Activated CD8-positive, alpha-beta memory T cell treated with anti-CD3 and anti-CD28 coated beads for 36 hours (primary cell): ENCODE data around the gene SINHCAF. TPM values are rescaled to one million over a fixed set of nuclear protein-coding genes. Genes with fewer than 3 reads are reported as not detected.
"Not testable (repeated sequence)": the region's sequence is repeated elsewhere in the genome, so short reads cannot be mapped to it uniquely, and the experiment has no call there.

Experiments
- CTCF ChIA-PET: fragments of 350-600 bp; sonication (Branson Sonifier 250); formaldehyde crosslinking; loops from one replicate; lab custom pipeline; 2021; ENCODE audit warnings: antibody characterized with exemption; lab: Charles Lee
- POLR2A ChIA-PET: fragments of 350-600 bp; sonication (Branson Sonifier 250); formaldehyde crosslinking; loops from one replicate; lab custom pipeline; 2021; ENCODE audit warnings: antibody characterized with exemption; lab: Charles Lee
- total RNA-seq, 2 experiments: library from RNA; stranded (reverse); gene quantifications; one replicate each; pipeline ENCODE4 v1.2.3, GENCODE V29; 2021

SINHCAF gene, protein sequence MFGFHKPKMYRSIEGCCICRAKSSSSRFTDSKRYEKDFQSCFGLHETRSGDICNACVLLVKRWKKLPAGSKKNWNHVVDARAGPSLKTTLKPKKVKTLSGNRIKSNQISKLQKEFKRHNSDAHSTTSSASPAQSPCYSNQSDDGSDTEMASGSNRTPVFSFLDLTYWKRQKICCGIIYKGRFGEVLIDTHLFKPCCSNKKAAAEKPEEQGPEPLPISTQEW
- 100 to 1,000 TPM; 172 to 181 TPM for total RNA-seq

DNA sequence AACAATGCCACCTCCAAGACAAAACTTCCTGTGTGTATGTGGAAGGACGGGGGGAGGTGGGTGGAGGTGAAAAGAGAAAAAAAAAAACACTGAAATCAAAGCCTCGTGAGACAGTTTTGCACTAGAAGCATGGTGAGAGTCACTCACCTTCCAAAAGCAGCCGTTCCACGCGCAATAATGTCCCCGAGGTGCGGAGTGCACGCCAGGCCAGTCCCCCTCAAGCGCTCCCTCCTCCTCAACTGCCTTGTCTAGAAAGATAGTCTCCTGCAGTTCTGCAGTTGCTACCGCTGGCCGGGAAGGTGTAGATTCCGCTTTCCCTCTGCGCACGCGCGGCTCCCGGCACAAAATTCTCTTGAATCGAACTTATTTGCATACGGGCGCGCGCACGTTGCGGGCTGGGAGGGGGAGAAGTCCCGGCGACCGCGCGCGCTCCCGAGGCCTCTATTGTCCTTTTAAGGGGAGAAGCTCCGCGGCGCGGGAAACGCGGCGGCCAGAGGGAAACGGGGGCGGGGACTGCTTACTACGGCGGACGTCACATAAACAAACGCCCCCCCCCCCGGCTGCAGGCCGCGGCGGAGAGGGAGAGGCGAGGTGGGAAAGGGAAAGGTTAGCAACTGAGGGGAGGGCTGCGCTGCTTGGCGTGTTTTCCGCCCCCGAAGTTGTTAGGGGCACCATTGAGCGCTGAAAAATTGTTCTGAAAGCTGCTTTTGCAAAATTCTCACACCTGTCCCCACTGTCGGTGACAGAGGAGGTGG is at the start of gene SINHCAF:
TSS of gene SINHCAF (minus strand) at position 274 of the 755 bp plus-strand sequence. CDS start 27,946 bp downstream, outside the sequence.
- CTCF ChIA-PET, result interaction anchor here (0.9 kb wide), 2 partner anchors 16 to 1431 kb away, joined by 3 to 5 read pairs; no protein-coding TSS in a partner anchor

DNA sequence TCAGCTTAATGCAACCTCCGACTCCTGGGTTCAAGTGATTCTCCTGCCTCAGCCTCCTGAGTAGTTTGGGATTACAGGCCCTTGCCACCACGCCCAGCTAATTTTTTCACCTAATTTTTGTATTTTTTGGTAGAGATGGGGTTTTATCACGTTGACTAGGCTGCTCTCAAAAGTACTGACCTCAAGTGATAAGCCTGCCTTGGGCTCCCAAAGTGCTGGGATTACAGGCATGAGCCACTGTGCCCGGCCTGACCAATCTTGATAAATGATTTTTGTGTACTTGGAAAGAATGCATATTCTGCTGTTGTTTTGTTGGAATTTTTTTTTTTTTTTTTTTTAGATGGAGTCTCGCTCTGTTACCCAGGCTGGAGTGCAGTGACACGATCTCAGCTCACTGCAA is 49.5 kb upstream of the SINHCAF start:
- POLR2A ChIA-PET, result not testable (repeated sequence)

More for the DNA sequence above, at the start of gene SINHCAF:
- POLR2A ChIA-PET, result interaction anchor here (0.7 to 2.4 kb wide), 3 partner anchors 9 to 333 kb away, joined by 4 to 10 read pairs (median 6); partner anchors contain the start of gene ETFBKMT

DNA sequence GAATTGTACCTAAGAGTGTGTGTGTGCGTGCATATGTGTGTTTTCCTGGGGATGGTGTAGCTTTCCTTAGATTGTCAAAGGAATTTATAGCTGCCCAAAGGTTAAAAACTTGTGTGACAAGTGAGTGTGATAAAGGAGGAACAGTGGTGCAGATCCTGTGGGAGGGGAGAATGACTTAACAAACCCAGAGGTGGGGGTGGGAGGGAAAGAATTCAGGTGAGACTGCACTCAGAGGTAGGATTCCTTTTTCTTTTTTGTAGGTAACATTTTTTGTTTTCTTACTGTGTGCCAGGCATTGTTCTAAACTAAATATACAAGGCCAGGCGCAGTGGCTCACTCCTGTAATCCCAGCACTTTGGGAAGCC is 45.3 kb upstream of the SINHCAF start:
- CTCF ChIA-PET, result no interaction called here
- POLR2A ChIA-PET, result no interaction called here

More for the DNA sequence above, 49.5 kb upstream of the SINHCAF start:
- CTCF ChIA-PET, result not testable (repeated sequence)

DNA sequence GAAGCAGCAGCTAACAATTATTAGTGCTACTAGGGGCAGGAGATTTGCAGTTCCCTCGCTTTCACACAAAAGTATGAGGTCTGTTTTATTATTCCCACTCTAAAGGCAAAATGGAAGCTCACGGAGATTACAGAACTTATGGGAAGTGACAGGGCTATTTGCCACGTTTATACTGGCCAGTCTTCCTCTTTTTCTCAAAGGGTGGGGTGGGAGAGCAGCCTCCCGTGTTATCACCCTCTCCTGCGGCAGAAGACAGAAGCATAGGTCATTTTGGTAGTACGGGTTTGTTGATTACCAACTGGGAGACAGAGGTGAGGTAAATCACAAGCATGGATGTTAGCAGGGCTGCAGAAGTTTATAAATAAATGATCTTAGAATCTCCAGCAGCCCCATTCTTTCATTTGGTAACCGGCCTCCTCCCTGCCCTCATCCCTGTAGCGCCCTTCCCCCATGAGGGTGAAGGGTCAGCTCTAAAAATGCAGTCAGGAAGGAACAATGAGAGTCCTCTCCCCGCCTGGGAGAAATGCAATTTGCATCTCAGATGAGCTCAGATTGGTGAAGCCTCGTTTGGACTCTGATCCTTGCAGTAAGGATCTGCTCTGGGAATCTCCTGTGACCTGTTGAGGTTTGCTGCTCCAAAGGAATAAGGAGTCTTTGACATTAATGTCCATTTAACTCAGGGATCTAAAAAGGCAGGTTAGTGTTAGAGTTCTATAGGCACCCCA is 44.7 kb upstream of the SINHCAF start:
- POLR2A ChIA-PET, result no interaction called here
- CTCF ChIA-PET, result no interaction called here

DNA sequence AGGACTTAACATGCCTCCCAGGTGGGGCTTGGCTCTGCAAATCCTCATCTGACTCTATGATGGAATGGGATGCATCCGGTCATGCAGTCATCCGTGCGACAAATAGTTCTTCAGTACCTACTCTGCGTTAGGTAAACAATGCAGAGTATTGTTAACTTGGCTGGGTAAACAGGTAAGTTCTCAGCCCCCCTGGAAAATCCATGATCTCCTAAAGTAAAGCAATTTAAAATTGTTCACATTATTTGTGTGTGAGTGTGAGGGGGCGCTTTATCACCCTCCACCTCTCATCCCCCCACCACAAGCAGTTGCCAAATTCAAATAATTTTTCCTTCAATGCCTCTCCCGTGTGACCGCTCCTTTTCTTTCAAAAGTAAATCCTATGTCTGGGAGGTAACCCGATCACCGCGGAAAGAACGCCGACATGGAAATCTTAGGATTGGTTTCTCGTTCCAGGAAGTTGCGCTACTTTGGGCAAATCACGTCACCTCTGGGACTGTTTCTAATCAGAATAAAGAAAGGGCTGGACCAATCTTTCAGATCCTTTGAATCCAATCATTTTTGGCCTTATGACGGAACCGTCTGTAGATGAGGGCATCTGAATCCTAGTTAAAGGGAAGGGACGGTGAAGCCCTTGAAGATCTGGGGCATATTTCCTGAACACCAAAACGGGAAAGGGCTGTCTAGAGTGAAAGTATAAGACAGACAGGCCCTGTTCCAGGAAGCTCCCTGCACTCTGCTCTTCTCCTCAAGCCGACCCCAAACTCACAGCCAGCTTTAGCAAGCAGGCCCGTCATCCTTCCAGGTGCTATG is 44.0 kb upstream of the SINHCAF start:
- CTCF ChIA-PET, result no interaction called here
- POLR2A ChIA-PET, result no interaction called here

DNA sequence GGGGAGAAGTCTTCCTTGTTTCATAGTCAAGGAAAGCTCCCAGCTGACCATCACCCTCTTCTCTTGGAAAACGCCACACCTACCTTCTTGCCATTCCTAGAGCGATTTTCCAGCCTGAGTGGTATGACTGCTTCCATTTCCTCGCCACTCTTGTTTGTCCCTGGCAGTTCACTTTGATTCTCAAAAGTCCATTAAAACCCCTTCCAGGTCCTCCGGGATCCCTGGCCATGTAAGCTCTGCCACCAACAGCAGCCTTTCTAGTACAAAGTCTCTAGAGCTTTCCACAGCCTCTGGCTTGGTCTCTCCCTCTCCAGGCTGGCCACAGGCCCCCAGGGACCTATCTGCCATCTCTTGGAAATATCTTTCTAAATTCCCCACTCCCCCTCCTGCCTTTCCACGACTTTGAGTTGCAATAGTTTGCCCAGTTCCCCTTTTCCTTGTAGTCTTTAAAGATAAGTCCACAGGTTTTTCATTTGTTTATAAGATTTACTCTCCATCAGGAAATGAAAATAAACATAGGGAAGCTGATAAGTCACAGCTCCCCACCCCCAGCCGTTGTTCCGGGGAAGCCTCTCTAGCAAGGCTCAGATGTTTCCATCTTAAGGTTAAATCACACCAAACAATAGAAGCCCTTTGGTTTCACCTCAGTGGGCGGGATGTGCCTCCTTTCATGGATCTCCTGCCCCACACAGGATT is 42.9 kb upstream of the SINHCAF start:
- ChIA-PET CTCF (interaction anchor here (0.7 kb wide), 1 partner anchor 732 kb away, joined by 3 read pairs; no protein-coding TSS in a partner anchor), POLR2A (no interaction called here)

DNA sequence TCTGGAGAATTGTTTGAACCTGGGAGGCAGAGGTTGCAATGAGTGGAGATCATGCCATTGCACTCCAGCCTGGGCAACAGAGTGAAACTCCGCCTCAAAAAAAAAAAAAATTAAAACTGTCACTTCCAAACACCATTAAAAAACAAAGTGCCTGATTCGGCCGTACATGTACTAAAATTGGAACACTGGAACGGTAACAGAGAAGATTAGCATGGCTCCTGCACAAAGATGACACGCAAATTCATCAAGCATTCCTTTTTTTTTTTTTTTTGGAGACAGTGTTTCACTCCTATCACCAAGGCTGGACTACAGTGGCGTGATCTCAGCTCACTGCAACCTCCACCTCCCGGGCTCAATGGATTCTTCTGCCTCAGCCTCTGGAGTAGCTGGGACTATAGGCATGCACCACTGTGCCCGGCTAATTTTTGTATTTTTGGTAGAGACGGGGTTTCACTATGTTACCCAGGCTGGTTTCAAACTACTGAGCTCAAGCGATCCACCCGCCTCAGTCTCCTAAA is 40.2 kb upstream of the SINHCAF start:
- ChIA-PET CTCF (no interaction called here), POLR2A (no interaction called here)

DNA sequence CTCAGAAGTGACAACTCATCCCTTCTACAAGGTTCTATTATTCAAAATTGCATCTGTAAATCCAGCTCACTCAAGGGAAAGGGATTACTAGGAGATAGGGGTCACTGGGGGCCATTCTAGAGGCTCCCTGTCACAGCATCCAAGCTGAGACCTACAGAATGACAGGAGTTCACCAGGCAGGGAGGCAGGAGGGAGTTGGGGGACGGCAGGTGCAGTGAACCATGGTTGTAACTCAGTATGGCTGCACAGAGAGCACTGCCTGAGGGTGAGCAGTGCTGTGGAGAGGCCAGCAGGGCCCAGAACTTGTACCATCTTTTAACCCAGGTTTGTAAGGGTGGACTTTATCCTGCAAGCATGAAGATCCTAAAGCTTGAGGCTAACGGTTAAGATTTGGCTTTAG is 37.9 kb upstream of the SINHCAF start:
- ChIA-PET POLR2A (no interaction called here), CTCF (no interaction called here)

DNA sequence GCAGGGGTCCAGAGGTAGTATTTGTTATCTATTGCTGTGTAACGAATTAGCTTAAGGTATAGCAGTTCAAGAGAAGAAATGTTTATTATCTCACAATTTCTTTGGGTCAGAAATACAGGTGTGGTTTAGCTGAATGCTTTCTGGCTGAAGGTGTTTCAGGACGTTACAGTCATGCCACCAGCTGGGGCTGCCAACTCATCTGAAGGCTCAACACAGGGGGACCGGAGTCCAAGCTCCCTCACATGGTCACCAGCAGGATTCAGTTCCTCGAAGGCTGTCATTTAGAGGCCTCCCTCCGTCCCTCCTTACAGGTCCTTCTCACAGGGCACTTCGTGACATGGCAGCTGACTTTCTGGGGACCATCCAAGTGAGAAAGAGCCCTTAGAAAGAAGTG is 37.5 kb upstream of the SINHCAF start:
- ChIA-PET CTCF (interaction anchor here (0.8 kb wide), 1 partner anchor 17 kb away, joined by 3 read pairs; no protein-coding TSS in a partner anchor), POLR2A (no interaction called here)

DNA sequence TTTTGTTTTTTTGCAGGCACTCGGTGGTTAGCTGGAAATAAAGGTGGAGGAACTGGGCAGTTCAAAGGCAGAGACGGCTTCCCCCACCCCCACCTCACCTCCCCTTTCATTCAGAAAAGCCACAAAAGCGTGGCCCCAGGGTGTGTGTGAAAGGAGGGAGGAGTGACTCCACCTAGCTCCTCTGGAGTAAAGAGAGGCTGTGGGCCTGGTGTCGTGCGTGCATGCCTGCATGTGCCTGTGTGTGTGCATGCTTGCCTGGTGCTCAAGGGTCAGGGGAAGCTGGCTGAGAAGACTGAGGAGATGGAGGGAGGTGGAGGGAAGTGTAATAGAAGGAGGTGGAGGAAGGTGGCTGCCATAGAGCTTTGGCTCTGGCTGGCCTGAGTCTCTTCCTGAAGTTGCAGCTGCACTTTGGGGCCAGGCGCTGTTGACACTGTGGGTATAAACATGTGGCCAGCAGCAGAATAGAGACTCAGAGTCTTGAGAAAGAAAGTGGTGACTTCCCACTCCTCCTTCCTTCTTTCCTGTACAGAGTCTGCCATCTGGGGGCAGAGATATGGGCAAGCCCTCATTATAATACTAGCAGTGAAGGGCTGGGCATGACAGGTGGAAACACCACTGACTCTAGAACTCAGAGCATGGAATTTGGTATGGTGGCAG is 36.9 kb upstream of the SINHCAF start:
- ChIA-PET CTCF (interaction anchor here (0.8 to 1.1 kb wide), 2 partner anchors 16 to 91 kb away, joined by 3 read pairs; no protein-coding TSS in a partner anchor), POLR2A (no interaction called here)

DNA sequence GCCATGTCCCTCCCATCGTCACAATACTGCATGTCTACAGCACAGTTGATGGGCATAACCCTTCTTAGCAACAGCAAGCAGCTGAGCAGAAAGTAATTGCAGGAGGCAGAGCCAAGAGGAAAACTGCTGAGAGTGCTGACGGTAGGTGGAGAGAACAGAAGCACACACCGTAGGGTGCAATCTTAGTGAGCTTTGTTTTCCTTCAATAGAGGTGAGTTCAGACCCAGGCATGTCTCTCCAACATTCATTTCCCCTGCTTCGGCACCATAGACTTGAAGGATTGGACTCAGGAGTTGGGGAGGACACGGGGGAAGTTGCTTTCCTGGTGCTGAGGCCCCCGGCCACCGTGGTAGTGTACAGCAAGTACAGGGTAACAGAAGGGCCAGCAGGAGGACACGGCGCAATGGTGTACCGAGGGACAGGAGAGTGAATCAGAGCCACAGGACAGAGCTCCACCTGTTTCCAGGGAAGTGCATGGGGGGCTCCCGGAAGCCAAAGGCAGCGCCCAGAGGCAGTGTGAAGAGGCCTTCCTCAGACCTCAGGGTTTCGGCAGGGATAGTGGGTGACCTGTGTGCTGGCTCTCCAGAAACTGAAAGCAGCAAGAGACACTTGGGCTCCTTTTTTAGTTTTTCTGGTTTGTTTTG is 36.3 kb upstream of the SINHCAF start:
- POLR2A ChIA-PET, result no interaction called here
- CTCF ChIA-PET, result interaction anchor here (1.1 kb wide), 1 partner anchor 90 kb away, joined by 3 read pairs; no protein-coding TSS in a partner anchor

DNA sequence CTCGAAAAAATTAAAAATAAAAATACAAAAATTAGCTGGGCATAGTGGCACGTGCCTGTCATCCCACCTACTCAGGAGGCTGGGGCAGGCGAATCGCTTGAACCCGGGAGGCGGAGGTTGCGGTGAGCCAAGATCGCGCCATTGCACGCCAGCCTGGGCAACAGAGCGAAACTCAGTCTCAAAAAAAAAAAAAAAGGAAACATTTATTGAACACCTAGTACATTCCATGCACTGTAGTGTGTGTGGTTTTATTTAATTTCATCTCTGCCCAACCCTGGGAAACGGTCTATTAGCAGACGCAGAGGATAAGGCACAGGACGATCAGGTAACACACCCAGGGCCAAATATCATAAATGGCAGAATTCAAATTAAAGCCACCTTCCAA is 35.8 kb upstream of the SINHCAF start:
- CTCF ChIA-PET, result interaction anchor here (1.1 kb wide), 1 partner anchor 90 kb away, joined by 3 read pairs; no protein-coding TSS in a partner anchor
- POLR2A ChIA-PET, result no interaction called here

DNA sequence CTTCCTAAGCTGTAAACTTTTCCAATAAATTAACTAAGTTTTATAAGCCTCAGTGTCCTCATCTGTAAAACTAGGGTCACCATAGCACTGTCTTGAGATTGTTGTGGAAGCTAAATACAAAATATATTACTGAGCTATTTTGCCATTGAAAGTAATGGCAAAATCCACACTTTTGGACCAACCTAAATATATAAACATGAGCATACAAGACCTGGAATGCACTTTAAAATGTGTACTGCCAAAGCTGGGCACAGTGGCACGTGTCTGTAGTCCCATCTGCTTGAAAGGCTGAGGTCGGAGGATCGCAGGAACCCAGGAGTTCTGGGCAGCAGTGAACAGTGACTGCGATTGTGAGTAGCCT is 29.8 kb upstream of the SINHCAF start:
- CTCF ChIA-PET, result no interaction called here
- POLR2A ChIA-PET, result no interaction called here

DNA sequence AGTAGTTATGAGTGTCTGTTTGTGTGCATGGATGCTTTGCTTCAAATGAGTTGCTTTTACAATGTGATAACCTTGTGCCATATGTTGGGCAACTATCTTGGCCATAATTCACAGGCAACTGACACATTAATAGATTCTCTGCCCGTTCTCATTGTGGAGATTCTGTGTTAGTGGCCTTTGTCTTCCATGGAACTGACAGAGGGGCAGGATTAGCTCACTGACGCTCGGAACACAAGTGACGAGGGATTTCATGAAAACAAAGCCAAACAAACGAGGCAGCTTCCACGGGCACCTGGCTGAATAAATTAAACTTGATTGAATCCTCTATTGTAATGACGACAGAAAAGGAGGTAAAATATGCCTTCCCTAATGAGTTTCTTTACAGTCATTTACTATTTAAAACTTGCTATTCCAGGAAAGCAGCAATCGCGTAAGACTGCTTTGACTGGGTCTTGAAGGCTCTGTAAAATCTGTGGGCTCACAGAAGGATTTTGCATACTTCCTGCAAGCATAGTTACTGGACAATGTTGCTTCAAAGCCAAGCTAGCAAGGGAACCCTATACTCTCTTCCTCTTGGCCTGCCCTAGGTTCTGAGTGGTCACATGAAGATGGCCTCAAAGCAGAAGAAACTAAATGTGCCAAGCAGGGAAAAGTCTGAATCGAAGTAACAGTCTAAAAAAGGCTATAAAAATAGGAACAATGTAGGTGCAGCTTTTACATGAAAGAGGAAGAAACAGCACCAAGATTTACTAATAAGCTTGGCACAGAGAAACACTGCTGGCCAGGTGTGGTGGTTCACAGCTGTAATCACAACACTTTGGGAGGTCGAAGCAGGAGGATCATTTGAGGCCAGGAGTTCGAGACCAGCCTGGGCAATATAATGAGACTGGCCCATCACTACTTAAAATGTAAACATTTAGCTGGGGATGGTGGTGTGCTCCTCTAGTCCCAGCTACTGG is 28.1 kb upstream of the SINHCAF start:
- ChIA-PET POLR2A (no interaction called here), CTCF (no interaction called here)

DNA sequence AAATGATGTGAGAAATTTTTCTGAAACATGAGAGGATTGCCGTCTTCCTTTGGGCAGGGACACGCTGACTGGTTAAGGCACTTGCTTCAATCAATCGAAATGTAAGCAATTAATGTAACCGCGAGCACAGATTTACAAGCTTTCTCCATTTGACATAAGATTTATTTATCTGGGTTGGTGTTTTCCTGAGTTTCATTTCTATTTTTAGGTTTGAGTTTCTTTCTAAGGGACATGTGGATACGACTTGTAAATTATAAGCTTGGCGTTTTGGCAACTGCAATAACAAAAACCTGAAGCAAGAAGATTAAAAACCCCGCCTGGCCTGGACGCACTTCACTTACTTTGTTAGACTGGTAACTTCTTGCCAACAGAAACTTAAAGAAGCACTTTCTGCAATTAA is 20.3 kb upstream of the SINHCAF start:
- POLR2A ChIA-PET, result interaction anchor here (0.6 kb wide), 1 partner anchor 68 kb away, joined by 3 read pairs; no protein-coding TSS in a partner anchor
- CTCF ChIA-PET, result interaction anchor here (0.9 kb wide), 1 partner anchor 17 kb away, joined by 3 read pairs; no protein-coding TSS in a partner anchor

DNA sequence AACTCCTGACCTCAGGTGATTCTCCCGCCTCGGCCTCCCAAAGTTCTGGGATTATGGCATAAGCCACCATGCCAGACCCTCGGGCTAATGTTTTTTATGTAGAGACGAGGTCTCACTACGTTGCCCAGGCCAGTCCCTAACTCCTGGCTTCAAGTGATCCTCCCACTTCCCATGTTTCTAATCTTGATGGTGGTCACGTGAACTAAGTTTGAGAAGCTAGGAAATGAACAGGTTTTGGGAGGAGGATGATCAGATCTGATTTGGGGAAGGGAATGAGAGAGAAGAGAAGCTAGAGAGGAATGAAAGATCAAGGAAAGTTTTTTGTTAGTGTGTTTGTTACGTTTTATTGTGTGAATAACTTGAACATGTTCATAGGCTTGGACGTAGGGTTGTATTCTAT is 17.2 kb upstream of the SINHCAF start:
- CTCF ChIA-PET, result no interaction called here
- POLR2A ChIA-PET, result no interaction called here
